Panc1 (cell line): ENCODE results near the gene UBXN6. TPM values are rescaled to one million over a fixed set of nuclear protein-coding genes. Genes with fewer than 3 reads are reported as not detected.

Experiments used
- ATAC-seq: fragments of 200-7000 bp; cut with Tn5 transposase; 2 replicates; pipeline ENCODE4 v1.9.1; 2020; ENCODE audit warnings: mild to moderate bottlenecking, moderate library complexity
- BruUV-seq: library from RNA; stranded (reverse); fragments of 400-500 nt; replicated peaks from 2 replicates; lab custom pipeline; 2021; lab: Mats Ljungman, UMichigan
- CTCF ChIA-PET: fragments of 300-600 bp; sonication (Branson Sonifier 250); formaldehyde crosslinking; loops from one replicate; lab custom pipeline; 2022; ENCODE audit warnings: antibody characterized with exemption; lab: Charles Lee
- POLR2A ChIA-PET: fragments of 300-600 bp; sonication (Branson Sonifier 250); formaldehyde crosslinking; loops from one replicate; lab custom pipeline; 2022; ENCODE audit warnings: antibody characterized with exemption; lab: Charles Lee
- DNase-seq: peaks from one replicate; pipeline ENCODE4 v3.0.0-alpha.2; 2010; ENCODE audit warnings: low read depth, low spot score
- H3K27ac ChIP-seq: 2 replicates; pipeline ENCODE4 v1.5.1; 2011; ENCODE audit warnings: mild to moderate bottlenecking, low read length, inconsistent platforms
- H3K27me3 ChIP-seq: fragments of 200-500 bp; sonication (Bioruptor generic); 2 replicates; pipeline ENCODE4 v1.6.0; 2014; ENCODE audit warnings: low read length, inconsistent platforms; ENCODE audit not compliant: control insufficient read depth, insufficient read depth
- H3K36me3 ChIP-seq: fragments of 200-500 bp; sonication (Bioruptor generic); 2 replicates; pipeline ENCODE4 v1.5.1; 2014; ENCODE audit warnings: inconsistent platforms, mild to moderate bottlenecking, low read length, moderate library complexity; ENCODE audit not compliant: control insufficient read depth, insufficient read depth
- H3K4me1 ChIP-seq: 2 replicates; pipeline ENCODE4 v1.5.1; 2011; ENCODE audit warnings: inconsistent platforms, mild to moderate bottlenecking, low read length, moderate library complexity; ENCODE audit not compliant: control insufficient read depth, insufficient read depth
- H3K4me3 ChIP-seq, 2 experiments: 2 replicates each; pipeline ENCODE4 v1.5.1; 2011 to 2012; ENCODE audit warnings: low read depth in 2 of 2, low read length in 2 of 2, mild to moderate bottlenecking in 2 of 2, inconsistent platforms in 1 of 2, moderate library complexity in 1 of 2
- H3K9me3 ChIP-seq: fragments of 200-500 bp; sonication (Bioruptor generic); 2 replicates; pipeline ENCODE4 v1.5.1; 2014; ENCODE audit warnings: low read depth, mild to moderate bottlenecking, inconsistent platforms, low read length, moderate library complexity; ENCODE audit not compliant: control insufficient read depth, insufficient read depth
- POLR2AphosphoS5 ChIP-seq: IDR thresholded peaks from 2 replicates; pipeline ENCODE4 v1.6.1; 2012; ENCODE audit warnings: mild to moderate bottlenecking, low read depth, low read length, moderate library complexity
- SIN3A ChIP-seq: IDR thresholded peaks from 2 replicates; pipeline ENCODE4 v1.6.1; 2012; ENCODE audit warnings: low read depth, mild to moderate bottlenecking, low read length, moderate library complexity, borderline replicate concordance; ENCODE audit not compliant: insufficient read depth
- TCF7L2 ChIP-seq: IDR thresholded peaks from 2 replicates; pipeline ENCODE4 v1.6.1; 2011; ENCODE audit warnings: mild to moderate bottlenecking, low read depth, low read length, inconsistent platforms
- in situ Hi-C: cut with HindIII; loops from 2 replicates; pipeline ENCODE4 v1.10.0; 2016; ENCODE audit warnings: low sequenced_read_pairs, low pct_unique_long_range_greater_than_20kb
- intact Hi-C: fragments of 100-400 bp; cut with micrococcal nuclease; formaldehyde crosslinking; loops from one replicate; pipeline ENCODE4 v1.10.0; 2022; ENCODE audit not compliant: unreplicated experiment
- total RNA-seq: library from RNA; stranded (reverse); gene quantifications from one replicate; pipeline ENCODE4 v1.2.1, GENCODE V29; 2021; ENCODE audit not compliant: unreplicated experiment
- TF ChIP-seq, protein P1 (sequence below), 2 experiments: IDR thresholded peaks; 2 replicates each; pipeline ENCODE4 v1.6.1; 2011 to 2012; ENCODE audit warnings: low read depth in 2 of 2, control low read depth in 1 of 2, low read length in 1 of 2, mild to moderate bottlenecking in 1 of 2, moderate library complexity in 1 of 2; ENCODE audit not compliant: insufficient read depth in 1 of 2
- TF ChIP-seq, protein P2 (sequence below): fragments of 450-650 bp; IDR thresholded peaks from 2 replicates; pipeline ENCODE4 v1.5.1; 2017; ENCODE audit warnings: mild to moderate bottlenecking

UBXN6 gene
- total RNA-seq, 1 experiment from 2014 or later: 55.6 TPM

DNA sequence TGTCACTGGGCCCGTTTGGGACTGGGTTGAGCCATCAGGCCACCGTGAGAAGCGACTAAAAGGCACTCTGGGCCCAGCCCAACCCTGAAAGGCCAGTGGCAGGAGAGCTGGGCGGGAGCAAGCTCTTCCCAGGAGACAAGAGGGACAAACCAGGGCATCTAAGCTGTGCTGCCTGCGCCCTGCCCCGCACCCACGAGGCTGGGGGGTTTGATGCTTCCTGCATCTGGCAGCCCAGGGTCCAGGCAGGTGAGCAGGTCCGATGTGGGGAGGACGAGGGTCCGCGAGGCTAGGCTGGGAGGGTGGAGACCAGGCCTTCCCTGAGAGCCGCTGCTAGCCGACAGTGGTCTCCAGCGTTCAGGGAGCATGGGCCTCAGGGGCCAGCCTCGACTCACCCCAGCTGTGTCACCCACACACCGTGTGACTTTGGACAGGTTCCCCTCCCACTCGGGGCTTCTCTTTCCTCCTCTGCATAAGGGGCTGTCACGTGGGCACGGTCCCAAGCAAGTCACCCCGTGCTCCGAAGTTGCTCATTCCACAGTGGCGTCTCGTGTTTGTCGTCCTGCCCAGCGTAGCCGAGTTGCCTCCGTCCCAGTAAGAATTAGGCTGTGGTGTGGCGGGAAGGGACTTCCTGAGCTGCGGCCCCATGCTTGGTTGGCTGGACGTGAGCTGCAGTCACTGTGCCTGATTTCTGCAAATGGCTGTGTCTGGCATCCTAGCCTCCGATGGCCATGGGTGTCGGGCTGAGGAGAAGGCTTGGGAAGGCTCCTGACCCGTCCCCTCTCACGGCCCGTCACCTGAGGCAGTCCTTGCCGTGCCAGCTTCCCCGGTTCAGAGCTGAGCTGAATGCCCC lies 44.9 kb upstream of the UBXN6 start:
- no peak for ATAC-seq
- H3K27me3 ChIP-seq: no peaks in the 10 kb centered on the region
- no peak for TF ChIP-seq POLR2AphosphoS5
- TF ChIP-seq, protein P1, sequence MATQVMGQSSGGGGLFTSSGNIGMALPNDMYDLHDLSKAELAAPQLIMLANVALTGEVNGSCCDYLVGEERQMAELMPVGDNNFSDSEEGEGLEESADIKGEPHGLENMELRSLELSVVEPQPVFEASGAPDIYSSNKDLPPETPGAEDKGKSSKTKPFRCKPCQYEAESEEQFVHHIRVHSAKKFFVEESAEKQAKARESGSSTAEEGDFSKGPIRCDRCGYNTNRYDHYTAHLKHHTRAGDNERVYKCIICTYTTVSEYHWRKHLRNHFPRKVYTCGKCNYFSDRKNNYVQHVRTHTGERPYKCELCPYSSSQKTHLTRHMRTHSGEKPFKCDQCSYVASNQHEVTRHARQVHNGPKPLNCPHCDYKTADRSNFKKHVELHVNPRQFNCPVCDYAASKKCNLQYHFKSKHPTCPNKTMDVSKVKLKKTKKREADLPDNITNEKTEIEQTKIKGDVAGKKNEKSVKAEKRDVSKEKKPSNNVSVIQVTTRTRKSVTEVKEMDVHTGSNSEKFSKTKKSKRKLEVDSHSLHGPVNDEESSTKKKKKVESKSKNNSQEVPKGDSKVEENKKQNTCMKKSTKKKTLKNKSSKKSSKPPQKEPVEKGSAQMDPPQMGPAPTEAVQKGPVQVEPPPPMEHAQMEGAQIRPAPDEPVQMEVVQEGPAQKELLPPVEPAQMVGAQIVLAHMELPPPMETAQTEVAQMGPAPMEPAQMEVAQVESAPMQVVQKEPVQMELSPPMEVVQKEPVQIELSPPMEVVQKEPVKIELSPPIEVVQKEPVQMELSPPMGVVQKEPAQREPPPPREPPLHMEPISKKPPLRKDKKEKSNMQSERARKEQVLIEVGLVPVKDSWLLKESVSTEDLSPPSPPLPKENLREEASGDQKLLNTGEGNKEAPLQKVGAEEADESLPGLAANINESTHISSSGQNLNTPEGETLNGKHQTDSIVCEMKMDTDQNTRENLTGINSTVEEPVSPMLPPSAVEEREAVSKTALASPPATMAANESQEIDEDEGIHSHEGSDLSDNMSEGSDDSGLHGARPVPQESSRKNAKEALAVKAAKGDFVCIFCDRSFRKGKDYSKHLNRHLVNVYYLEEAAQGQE (IDR thresholded peaks at IDR 0.05; ENCODE audit: insufficient read depth in 1 of 2, low read depth in 2 of 2, low read length in 1 of 2): no peak
- TF ChIP-seq TCF7L2: no peak
- TF ChIP-seq, protein P2, sequence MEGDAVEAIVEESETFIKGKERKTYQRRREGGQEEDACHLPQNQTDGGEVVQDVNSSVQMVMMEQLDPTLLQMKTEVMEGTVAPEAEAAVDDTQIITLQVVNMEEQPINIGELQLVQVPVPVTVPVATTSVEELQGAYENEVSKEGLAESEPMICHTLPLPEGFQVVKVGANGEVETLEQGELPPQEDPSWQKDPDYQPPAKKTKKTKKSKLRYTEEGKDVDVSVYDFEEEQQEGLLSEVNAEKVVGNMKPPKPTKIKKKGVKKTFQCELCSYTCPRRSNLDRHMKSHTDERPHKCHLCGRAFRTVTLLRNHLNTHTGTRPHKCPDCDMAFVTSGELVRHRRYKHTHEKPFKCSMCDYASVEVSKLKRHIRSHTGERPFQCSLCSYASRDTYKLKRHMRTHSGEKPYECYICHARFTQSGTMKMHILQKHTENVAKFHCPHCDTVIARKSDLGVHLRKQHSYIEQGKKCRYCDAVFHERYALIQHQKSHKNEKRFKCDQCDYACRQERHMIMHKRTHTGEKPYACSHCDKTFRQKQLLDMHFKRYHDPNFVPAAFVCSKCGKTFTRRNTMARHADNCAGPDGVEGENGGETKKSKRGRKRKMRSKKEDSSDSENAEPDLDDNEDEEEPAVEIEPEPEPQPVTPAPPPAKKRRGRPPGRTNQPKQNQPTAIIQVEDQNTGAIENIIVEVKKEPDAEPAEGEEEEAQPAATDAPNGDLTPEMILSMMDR: no peak
- TF ChIP-seq SIN3A: no peak
- no peak overlapping the region for H3K4me3 ChIP-seq
- in situ Hi-C loops (no loop called here), intact Hi-C loops (no loop called here)
- BruUV-seq: no TSS peak
- no peaks in the 10 kb centered on the region for H3K36me3 ChIP-seq
- H3K27ac ChIP-seq: no peak overlapping the region
- ChIA-PET CTCF (no interaction called here), POLR2A (interaction anchor here (0.6 kb wide), 1 partner anchor 193 kb away, joined by 3 read pairs; no protein-coding TSS in a partner anchor)
- no peaks in the 10 kb centered on the region for H3K4me1 ChIP-seq
- no peaks in the 10 kb centered on the region for H3K9me3 ChIP-seq
- no peak for DNase-seq

DNA sequence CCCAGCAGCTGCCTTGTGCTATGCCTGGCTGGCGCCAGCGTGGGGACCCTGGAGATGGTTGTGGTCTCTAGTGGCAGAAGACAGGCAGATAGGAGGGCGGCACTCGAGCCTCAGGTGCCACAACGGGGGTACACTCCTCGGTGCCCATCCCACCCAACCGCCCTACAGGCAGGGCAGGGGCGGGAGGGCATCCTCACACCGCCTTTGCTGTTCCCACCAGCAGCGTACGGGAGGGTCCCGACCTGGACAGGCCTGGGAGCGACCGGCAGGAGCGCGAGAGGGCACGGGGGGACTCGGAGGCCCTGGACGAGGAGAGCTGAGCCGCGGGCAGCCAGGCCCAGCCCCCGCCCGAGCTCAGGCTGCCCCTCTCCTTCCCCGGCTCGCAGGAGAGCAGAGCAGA lies 44.1 kb upstream of the UBXN6 start:
- no peaks in the 10 kb centered on the region for H3K4me1 ChIP-seq
- ChIA-PET POLR2A (no interaction called here), CTCF (no interaction called here)
- DNase-seq (no peak), ATAC-seq (no peak)
- TF ChIP-seq TCF7L2 (no peak), SIN3A (no peak), POLR2AphosphoS5 (no peak)
- TF ChIP-seq, protein P1 (IDR thresholded peaks at IDR 0.05; ENCODE audit: insufficient read depth in 1 of 2, low read depth in 2 of 2, low read length in 1 of 2): no peak
- TF ChIP-seq, protein P2: no peak
- H3K27me3 ChIP-seq: no peaks in the 10 kb centered on the region
- H3K27ac ChIP-seq: no peak overlapping the region
- H3K4me3 ChIP-seq: no peak overlapping the region
- H3K36me3 ChIP-seq: no peaks in the 10 kb centered on the region
- H3K9me3 ChIP-seq: no peaks in the 10 kb centered on the region
- no TSS peak for BruUV-seq
- intact Hi-C loops: no loop called here
- in situ Hi-C loops: no loop called here
